ENCODE data around the gene STK32B. TPM values are rescaled to one million over a fixed set of nuclear protein-coding genes. Genes with fewer than 3 reads are reported as not detected.

STK32B gene
- polyA plus RNA-seq, 1 of the 3 experiments (the other 2 are of a cell fraction) = 0.20 TPM

- Histone ChIP-seq H3K4me1 (ENCODE audit: control insufficient read depth in 1 of 2, insufficient read depth in 2 of 2, low read depth in 1 of 2, low read length in 1 of 2) (no peaks in the 10 kb centered on the region), H4K20me1 (ENCODE audit: insufficient read depth) (no peaks in the 10 kb centered on the region), H2AFZ (ENCODE audit: low read depth) (no peak overlapping the region), H3K79me2 (ENCODE audit: insufficient read depth) (no peaks in the 10 kb centered on the region), H3K4me3 (ENCODE audit: low read depth in 2 of 2, low read length in 1 of 2) (no peak overlapping the region), H3K27me3 (ENCODE audit: insufficient read depth) (no peaks in the 10 kb centered on the region), H3K9me2 (no peaks in the 10 kb centered on the region), H3K4me2 (no peak overlapping the region), H3K36me3 (replicated peaks in 1 of 2; ENCODE audit: control insufficient read depth in 1 of 2, insufficient read depth in 2 of 2, low read length in 1 of 2) (no peaks in the 10 kb centered on the region), H3K9ac (no peak overlapping the region), H3F3A (replicated peaks; ENCODE audit: insufficient read depth) (no peaks in the 10 kb centered on the region), H3K27ac (ENCODE audit: low read depth in 2 of 2, low read length in 1 of 2) (no peak overlapping the region), H3K9me3 (no peaks in the 10 kb centered on the region)
- no peak for DNase-seq
- ChIA-PET POLR2A (no interaction called here), CTCF (no interaction called here)
- WGBS (ENCODE audit: low lambda C conversion rate) = 11% methylated on average over 8 of the region's 8 CpGs
- TF ChIP-seq RFX5 (IDR thresholded peaks at IDR 0.05; ENCODE audit: low read length) (no peak), POLR2AphosphoS5 (IDR thresholded peaks at IDR 0.05; ENCODE audit: low read depth, low read length) (no peak), RAD21 (IDR thresholded peaks at IDR 0.05; ENCODE audit: low read length) (no peak), SMC3 (IDR thresholded peaks at IDR 0.05; ENCODE audit: low read depth, low read length) (no peak), NFIC (IDR thresholded peaks at IDR 0.05; ENCODE audit: borderline replicate concordance) (no peak), ELF1 (IDR thresholded peaks at IDR 0.05) (no peak), GABPA (IDR thresholded peaks at IDR 0.05; ENCODE audit: low read depth) (no peak), CTCF (IDR thresholded peaks at IDR 0.05) (no peak), FOSL2 (IDR thresholded peaks at IDR 0.05; ENCODE audit: borderline replicate concordance, low read depth) (no peak), USF1 (IDR thresholded peaks at IDR 0.05; ENCODE audit: borderline replicate concordance, low read depth) (no peak)
These were observed 216.1 kb downstream of the STK32B start for GRCh38 chr4:5267408-5267807.

- POLR2A ChIA-PET = no interaction called here
- WGBS (ENCODE audit: low lambda C conversion rate) = 8% methylated on average over 11 of the region's 11 CpGs
- CTCF ChIA-PET = no interaction called here
- Histone ChIP-seq H3K9ac (no peak overlapping the region), H3K4me1 (ENCODE audit: control insufficient read depth in 1 of 2, insufficient read depth in 2 of 2, low read depth in 1 of 2, low read length in 1 of 2) (no peaks in the 10 kb centered on the region), H4K20me1 (ENCODE audit: insufficient read depth) (no peaks in the 10 kb centered on the region), H2AFZ (ENCODE audit: low read depth) (no peak overlapping the region), H3K79me2 (ENCODE audit: insufficient read depth) (no peaks in the 10 kb centered on the region), H3K36me3 (replicated peaks in 1 of 2; ENCODE audit: control insufficient read depth in 1 of 2, insufficient read depth in 2 of 2, low read length in 1 of 2) (no peaks in the 10 kb centered on the region), H3K27me3 (ENCODE audit: insufficient read depth) (no peaks in the 10 kb centered on the region), H3K4me2 (no peak overlapping the region), H3K27ac (ENCODE audit: low read depth in 2 of 2, low read length in 1 of 2) (no peak overlapping the region), H3K9me2 (no peaks in the 10 kb centered on the region), H3F3A (replicated peaks; ENCODE audit: insufficient read depth) (no peaks in the 10 kb centered on the region), H3K4me3 (ENCODE audit: low read depth in 2 of 2, low read length in 1 of 2) (no peak overlapping the region), H3K9me3 (no peaks in the 10 kb centered on the region)
- DNase-seq = no peak
- TF ChIP-seq YY1 (IDR thresholded peaks at IDR 0.05; ENCODE audit: low read depth) (no peak), USF1 (IDR thresholded peaks at IDR 0.05; ENCODE audit: borderline replicate concordance, low read depth) (no peak), SIN3A (IDR thresholded peaks at IDR 0.05; ENCODE audit: borderline replicate concordance, low read depth, low read length) (no peak), CTCF (IDR thresholded peaks at IDR 0.05) (no peak), RXRA (IDR thresholded peaks at IDR 0.05; ENCODE audit: borderline replicate concordance, low read depth) (no peak), ELF1 (IDR thresholded peaks at IDR 0.05) (no peak), RAD21 (IDR thresholded peaks at IDR 0.05; ENCODE audit: low read length) (no peak), MEF2A (IDR thresholded peaks at IDR 0.05; ENCODE audit: borderline replicate concordance, low read depth) (no peak)
- TF ChIP-seq, protein P1, sequence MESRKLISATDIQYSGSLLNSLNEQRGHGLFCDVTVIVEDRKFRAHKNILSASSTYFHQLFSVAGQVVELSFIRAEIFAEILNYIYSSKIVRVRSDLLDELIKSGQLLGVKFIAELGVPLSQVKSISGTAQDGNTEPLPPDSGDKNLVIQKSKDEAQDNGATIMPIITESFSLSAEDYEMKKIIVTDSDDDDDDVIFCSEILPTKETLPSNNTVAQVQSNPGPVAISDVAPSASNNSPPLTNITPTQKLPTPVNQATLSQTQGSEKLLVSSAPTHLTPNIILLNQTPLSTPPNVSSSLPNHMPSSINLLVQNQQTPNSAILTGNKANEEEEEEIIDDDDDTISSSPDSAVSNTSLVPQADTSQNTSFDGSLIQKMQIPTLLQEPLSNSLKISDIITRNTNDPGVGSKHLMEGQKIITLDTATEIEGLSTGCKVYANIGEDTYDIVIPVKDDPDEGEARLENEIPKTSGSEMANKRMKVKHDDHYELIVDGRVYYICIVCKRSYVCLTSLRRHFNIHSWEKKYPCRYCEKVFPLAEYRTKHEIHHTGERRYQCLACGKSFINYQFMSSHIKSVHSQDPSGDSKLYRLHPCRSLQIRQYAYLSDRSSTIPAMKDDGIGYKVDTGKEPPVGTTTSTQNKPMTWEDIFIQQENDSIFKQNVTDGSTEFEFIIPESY (IDR thresholded peaks at IDR 0.05; ENCODE audit: borderline replicate concordance, low read depth) = no peak
- TF ChIP-seq, protein P2, sequence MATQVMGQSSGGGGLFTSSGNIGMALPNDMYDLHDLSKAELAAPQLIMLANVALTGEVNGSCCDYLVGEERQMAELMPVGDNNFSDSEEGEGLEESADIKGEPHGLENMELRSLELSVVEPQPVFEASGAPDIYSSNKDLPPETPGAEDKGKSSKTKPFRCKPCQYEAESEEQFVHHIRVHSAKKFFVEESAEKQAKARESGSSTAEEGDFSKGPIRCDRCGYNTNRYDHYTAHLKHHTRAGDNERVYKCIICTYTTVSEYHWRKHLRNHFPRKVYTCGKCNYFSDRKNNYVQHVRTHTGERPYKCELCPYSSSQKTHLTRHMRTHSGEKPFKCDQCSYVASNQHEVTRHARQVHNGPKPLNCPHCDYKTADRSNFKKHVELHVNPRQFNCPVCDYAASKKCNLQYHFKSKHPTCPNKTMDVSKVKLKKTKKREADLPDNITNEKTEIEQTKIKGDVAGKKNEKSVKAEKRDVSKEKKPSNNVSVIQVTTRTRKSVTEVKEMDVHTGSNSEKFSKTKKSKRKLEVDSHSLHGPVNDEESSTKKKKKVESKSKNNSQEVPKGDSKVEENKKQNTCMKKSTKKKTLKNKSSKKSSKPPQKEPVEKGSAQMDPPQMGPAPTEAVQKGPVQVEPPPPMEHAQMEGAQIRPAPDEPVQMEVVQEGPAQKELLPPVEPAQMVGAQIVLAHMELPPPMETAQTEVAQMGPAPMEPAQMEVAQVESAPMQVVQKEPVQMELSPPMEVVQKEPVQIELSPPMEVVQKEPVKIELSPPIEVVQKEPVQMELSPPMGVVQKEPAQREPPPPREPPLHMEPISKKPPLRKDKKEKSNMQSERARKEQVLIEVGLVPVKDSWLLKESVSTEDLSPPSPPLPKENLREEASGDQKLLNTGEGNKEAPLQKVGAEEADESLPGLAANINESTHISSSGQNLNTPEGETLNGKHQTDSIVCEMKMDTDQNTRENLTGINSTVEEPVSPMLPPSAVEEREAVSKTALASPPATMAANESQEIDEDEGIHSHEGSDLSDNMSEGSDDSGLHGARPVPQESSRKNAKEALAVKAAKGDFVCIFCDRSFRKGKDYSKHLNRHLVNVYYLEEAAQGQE (IDR thresholded peaks at IDR 0.05; ENCODE audit: low read depth, low read length) = no peak
These were observed 225.3 kb downstream of the STK32B start for GRCh38 chr4:5276475-5277075.

Measured in SK-N-SH (cell line).